ENCODE data around the gene RNASE8. TPM values are rescaled to one million over a fixed set of nuclear protein-coding genes. Genes with fewer than 3 reads are reported as not detected.

RNASE8 gene
- total RNA-seq, 4 donors from 2014 or later: not detected

DNA sequence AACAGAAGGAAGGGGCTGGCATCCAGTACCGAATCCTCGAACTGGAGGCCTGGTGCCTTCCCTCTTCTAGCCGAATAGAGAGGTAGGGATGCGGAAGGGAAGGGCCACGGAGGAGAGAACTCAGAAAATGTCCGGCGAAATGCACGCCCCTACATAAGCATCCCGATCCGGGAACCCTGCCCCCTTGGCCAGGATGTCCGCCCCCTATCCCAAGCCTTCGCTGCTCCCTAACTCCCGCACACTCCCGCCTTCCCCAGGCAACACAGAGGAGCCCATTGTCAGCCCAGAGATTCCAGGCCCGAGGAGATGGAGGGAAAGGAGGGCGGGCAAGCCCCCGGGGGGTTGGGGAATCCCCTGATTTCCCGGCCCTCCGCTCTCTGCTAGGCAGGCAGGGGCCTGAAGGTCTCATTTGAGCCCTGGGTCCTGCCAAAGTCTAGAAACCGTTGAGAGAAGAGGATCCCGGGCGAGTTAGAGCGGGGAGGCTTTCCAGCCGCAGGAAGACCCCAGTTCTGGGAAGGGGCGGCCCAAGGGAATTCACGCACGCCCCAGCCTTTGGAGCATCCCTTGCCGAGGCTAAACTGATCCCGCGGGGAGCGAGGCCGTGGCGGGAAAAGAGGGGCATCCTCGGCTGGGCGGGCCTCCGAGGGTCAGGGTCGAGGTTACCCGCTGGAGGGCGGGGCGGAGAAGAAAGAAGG lies 11.9 kb downstream of the RNASE8 start:
- Histone ChIP-seq H3K9me3 (no peaks in the 10 kb centered on the region), H3K4me3 (peak overlapping the region; percentile 68 to 83 (median 74)), H3K27ac (peak overlapping the region; percentile 84 to 91 (median 88)), H3K27me3 (no peaks in the 10 kb centered on the region), H3K4me1 (peaks cover 17 to 30% of the 10 kb centered on the region in 2 donors), H3K36me3 (peaks cover 0 to 7% of the 10 kb centered on the region in 2 donors)
- DNase-seq: no peak
- no peak for TF ChIP-seq POLR2A (IDR thresholded peaks at IDR 0.05)
- TF ChIP-seq, protein P1, sequence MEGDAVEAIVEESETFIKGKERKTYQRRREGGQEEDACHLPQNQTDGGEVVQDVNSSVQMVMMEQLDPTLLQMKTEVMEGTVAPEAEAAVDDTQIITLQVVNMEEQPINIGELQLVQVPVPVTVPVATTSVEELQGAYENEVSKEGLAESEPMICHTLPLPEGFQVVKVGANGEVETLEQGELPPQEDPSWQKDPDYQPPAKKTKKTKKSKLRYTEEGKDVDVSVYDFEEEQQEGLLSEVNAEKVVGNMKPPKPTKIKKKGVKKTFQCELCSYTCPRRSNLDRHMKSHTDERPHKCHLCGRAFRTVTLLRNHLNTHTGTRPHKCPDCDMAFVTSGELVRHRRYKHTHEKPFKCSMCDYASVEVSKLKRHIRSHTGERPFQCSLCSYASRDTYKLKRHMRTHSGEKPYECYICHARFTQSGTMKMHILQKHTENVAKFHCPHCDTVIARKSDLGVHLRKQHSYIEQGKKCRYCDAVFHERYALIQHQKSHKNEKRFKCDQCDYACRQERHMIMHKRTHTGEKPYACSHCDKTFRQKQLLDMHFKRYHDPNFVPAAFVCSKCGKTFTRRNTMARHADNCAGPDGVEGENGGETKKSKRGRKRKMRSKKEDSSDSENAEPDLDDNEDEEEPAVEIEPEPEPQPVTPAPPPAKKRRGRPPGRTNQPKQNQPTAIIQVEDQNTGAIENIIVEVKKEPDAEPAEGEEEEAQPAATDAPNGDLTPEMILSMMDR (IDR thresholded peaks at IDR 0.05 in 4 of 5, conservative IDR thresholded peaks at IDR 0.05 in 1 of 5): no peak
- in situ Hi-C loops (cut with MboI; ENCODE audit: low sequenced_read_pairs in 4 of 4) (loop anchor here in 2 of 4 donors (5.0 to 25.0 kb wide), 3 partner anchors 33 to 382 kb away; partner anchors contain the start of genes ANG (in 1 of the 2), RNASE4 (in 1 of the 2) and TMEM253 (in 1 of the 2)), intact Hi-C loops (cut with DNase I; ENCODE audit: low total_unique reads) (loop anchor here (1.0 kb wide), 1 partner anchor 35 kb away; no protein-coding TSS in a partner anchor)
- peak in 1 of 2 donors; percentile 11 for ATAC-seq

DNA sequence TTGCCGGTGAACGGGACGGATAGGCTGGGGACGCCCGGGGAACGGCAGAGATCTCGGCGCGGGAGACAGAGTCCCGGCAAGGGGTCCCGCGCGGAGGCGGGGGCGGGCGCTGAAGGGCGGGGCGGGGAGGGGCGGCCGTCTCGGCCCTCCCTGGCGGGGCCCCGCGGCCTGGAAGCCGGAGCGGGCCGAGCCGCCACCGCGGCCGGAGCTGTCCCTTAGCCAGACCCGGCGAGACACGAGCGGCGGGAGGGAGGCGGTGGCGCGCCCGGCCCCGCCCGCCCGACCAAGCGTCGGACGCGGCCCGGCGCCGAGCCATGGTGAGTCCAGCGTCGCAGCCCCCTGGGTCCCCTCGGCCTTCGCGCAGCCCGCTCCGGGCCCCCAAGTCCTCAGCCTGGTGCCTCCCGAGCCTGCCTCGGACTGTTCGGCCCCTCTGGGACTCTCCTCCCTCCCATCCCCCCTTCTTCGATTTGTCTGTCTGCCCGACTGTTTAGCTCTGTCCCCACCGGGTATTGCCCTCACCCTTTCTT lies 12.5 kb downstream of the RNASE8 start, which contains the start of gene ARHGEF40:
TSS of gene ARHGEF40 (plus strand) at position 222 of the 527 bp plus-strand sequence. CDS start at position 315, 93 bp downstream.
- TF ChIP-seq, protein P1 (IDR thresholded peaks at IDR 0.05 in 4 of 5, conservative IDR thresholded peaks at IDR 0.05 in 1 of 5): no peak
- TF ChIP-seq POLR2A (IDR thresholded peaks at IDR 0.05): peak; percentile 60 to 65
- in situ Hi-C loops (cut with MboI; ENCODE audit: low sequenced_read_pairs in 4 of 4): loop anchor here in 1 of 4 donors (25.0 kb wide), 1 partner anchor 383 kb away; the partner anchor contains the start of genes ANG and RNASE4
- H3K27ac ChIP-seq: peak within 1 kb of the TSS; percentile 84 to 91 (median 88)
- peak in 1 of 2 donors; percentile 70 for DNase-seq
- H3K36me3 ChIP-seq: peaks cover 0 to 7% of the 10 kb centered on the region in 2 donors
- H3K9me3 ChIP-seq: no peaks in the 10 kb centered on the region
- H3K4me3 ChIP-seq: peak within 1 kb of the TSS; percentile 68 to 83 (median 74)
- ATAC-seq: peak; percentile 69 to 72
- intact Hi-C loops (cut with DNase I; ENCODE audit: low total_unique reads): loop anchor here (1.0 kb wide), 1 partner anchor 34 kb away; no protein-coding TSS in a partner anchor
- H3K27me3 ChIP-seq: no peaks in the 10 kb centered on the region
- H3K4me1 ChIP-seq: peaks cover 17 to 30% of the 10 kb centered on the region in 2 donors

DNA sequence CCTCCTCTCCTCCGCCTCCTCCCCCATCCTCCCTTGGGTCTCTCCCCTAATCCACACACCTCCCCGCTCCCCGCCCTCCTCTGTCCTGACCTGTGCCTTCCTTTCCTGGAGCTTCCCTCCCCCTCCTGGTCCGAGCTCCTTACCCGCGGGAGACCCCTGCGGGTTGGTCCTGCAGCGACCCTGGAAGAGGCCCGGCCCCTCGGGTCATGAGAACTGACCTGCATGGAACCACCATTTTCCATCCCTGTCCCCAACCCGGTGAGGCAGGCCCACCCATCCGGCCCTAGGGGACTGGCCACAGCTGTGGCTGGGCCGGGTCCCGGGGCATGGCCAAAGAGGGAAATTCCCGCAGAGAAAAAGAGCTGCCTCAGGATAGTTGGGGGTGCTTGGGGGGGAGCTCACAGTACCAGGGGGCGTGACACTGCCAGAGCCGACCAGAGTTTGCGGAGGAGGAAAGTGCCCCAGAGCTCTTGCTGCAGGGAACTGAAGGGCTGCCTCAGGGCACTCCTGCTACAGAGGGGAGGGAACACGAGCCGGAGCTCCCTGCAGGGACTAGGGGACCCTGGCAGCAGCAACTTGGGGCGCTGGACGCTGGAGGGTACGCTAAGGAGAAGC lies 13.1 kb downstream of the RNASE8 start:
- H3K4me1 ChIP-seq: peaks cover 17 to 30% of the 10 kb centered on the region in 2 donors
- peak overlapping the region; percentile 84 to 91 (median 88) for H3K27ac ChIP-seq
- H3K9me3 ChIP-seq: no peaks in the 10 kb centered on the region
- peak in 1 of 2 donors; percentile 39 for DNase-seq
- TF ChIP-seq POLR2A (IDR thresholded peaks at IDR 0.05): no peak
- TF ChIP-seq, protein P1 (IDR thresholded peaks at IDR 0.05 in 4 of 5, conservative IDR thresholded peaks at IDR 0.05 in 1 of 5): no peak
- peaks cover 0 to 8% of the 10 kb centered on the region in 2 donors for H3K36me3 ChIP-seq
- in situ Hi-C loops (cut with MboI; ENCODE audit: low sequenced_read_pairs in 4 of 4) (loop anchor here in 1 of 4 donors (25.0 kb wide), 1 partner anchor 383 kb away; the partner anchor contains the start of genes ANG and RNASE4), intact Hi-C loops (cut with DNase I; ENCODE audit: low total_unique reads) (loop anchor here (1.0 kb wide), 1 partner anchor 34 kb away; no protein-coding TSS in a partner anchor)
- H3K4me3 ChIP-seq: peak overlapping the region; percentile 68 to 83 (median 74)
- peak; percentile 26 to 37 for ATAC-seq
- H3K27me3 ChIP-seq: no peaks in the 10 kb centered on the region

DNA sequence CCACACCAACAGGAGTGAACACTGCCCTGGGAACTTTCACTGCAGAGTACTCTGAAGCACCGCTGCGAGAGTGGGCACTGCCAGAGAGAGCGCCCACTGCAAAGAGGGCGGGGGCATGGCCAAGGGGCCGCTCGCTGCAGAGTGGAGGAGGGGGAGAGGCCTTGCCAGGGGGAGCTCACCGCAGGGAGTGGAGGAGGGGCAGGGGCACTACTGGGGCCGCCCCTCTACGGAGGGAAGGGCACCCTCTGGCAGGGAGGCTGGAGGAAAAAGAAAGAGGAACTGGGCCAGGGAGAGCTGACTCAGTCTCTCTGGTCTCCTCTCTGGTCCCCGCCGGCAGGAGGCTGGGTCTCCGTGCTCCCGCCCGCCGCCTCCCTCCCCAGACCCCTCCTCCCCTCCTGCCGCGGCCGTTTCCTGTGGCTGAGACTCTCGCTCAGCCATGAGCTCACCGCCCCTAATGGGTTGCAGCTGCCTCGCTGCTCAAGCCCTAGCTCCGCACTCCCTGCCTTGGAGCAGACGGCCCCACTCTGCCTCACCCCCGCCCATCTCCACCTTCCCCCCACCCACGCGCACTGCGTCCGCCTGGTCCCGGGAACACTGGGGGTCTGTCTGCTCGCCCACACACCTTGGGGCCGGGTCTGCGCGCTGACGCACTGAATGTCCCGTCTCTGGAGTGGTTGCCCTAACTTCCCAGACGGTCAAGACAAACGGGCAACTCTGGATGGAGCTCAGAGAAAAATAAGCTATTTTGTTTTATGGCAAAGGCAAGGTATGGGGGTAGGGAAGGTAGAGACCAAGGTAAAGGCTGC lies 13.8 kb downstream of the RNASE8 start:
- intact Hi-C loops (cut with DNase I; ENCODE audit: low total_unique reads): no loop called here
- Histone ChIP-seq H3K36me3 (peaks cover 0 to 15% of the 10 kb centered on the region in 2 donors), H3K4me3 (peak overlapping the region; percentile 68 to 83 (median 74)), H3K27me3 (no peaks in the 10 kb centered on the region), H3K27ac (peak overlapping the region; percentile 84 to 91 (median 88)), H3K4me1 (peaks cover 17 to 30% of the 10 kb centered on the region in 2 donors), H3K9me3 (no peaks in the 10 kb centered on the region)
- TF ChIP-seq, protein P1 (IDR thresholded peaks at IDR 0.05 in 4 of 5, conservative IDR thresholded peaks at IDR 0.05 in 1 of 5): no peak
- TF ChIP-seq POLR2A (IDR thresholded peaks at IDR 0.05): peak in 1 of 2 donors; percentile 19
- in situ Hi-C loops (cut with MboI; ENCODE audit: low sequenced_read_pairs in 4 of 4): loop anchor here in 1 of 4 donors (25.0 kb wide), 1 partner anchor 384 kb away; the partner anchor contains the start of genes ANG and RNASE4
- DNase-seq: peak; percentile 55 to 65
- peak; percentile 21 to 37 for ATAC-seq
